Measurements from ENCODE around the gene HIBCH. TPM values are rescaled to one million over a fixed set of nuclear protein-coding genes. Genes with fewer than 3 reads are reported as not detected.

The HIBCH gene
- total and polyA plus RNA-seq, 2 of the 4 experiments (the other 2 are of a cell fraction) = 8.8 to 11.9 TPM

DNA sequence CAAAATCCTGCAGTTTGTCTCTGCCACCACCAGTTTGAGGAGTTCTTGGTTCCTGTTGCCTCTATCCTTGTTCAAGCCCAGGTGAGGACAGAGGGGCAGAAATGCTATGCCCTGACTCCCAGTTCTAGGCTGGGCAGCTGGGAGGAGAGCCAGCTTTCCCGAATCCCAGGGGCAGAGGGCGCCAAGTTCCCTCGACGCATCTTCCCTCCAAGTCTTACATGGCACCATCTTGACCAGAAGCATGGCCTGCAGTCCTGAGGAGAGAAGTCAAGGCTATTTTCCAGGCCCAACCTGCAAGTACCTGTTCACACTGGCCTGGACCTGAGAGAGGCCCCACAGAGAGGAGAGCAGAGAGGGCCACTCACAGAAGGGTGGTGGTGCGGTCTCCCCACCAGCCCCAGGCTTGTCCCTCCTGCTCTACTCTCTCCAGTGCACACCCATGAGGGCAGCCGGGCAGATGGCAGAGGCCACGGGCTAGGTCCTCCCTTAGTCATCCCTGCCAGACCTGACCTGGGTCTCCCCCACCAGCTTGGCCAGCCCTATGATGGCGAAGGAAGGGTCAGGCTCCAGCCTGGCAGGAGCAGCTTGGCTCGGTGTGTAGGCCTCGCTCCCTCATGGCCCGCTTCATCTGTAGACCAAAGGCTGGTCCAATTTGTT, 141.4 kb downstream of the HIBCH start:
- CTCF ChIA-PET = interaction anchor here (0.9 kb wide), 1 partner anchor 18 kb away, joined by 3 read pairs; no protein-coding TSS in a partner anchor
- in situ Hi-C loops (cut with MboI; ENCODE audit: low sequenced_read_pairs) = no loop called here
- 57% methylated on average over 2 of the region's 11 CpGs; no CpG with 5 or more reads in 1 of the 2 experiments for WGBS, 2 experiments (ENCODE audit: extremely low coverage in 2 of 2, insufficient read length in 1 of 2)

More for the DNA sequence above, 141.4 kb downstream of the HIBCH start:
- ATAC-seq (ENCODE audit: low read depth) (no peak), DNase-seq (no peak)
- TF ChIP-seq MXI1 (IDR thresholded peaks at IDR 0.05; ENCODE audit: borderline replicate concordance, low read depth, low read length) = no peak
- TF ChIP-seq, protein P1, sequence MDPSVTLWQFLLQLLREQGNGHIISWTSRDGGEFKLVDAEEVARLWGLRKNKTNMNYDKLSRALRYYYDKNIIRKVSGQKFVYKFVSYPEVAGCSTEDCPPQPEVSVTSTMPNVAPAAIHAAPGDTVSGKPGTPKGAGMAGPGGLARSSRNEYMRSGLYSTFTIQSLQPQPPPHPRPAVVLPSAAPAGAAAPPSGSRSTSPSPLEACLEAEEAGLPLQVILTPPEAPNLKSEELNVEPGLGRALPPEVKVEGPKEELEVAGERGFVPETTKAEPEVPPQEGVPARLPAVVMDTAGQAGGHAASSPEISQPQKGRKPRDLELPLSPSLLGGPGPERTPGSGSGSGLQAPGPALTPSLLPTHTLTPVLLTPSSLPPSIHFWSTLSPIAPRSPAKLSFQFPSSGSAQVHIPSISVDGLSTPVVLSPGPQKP (IDR thresholded peaks at IDR 0.05; ENCODE audit: borderline replicate concordance, low read depth, low read length) = no peak
- TF ChIP-seq CHD1 (IDR thresholded peaks at IDR 0.05; ENCODE audit: low read depth, low read length) = no peak
- TF ChIP-seq, protein P2, sequence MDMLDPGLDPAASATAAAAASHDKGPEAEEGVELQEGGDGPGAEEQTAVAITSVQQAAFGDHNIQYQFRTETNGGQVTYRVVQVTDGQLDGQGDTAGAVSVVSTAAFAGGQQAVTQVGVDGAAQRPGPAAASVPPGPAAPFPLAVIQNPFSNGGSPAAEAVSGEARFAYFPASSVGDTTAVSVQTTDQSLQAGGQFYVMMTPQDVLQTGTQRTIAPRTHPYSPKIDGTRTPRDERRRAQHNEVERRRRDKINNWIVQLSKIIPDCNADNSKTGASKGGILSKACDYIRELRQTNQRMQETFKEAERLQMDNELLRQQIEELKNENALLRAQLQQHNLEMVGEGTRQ (IDR thresholded peaks at IDR 0.05; ENCODE audit: low read depth, low read length) = no peak
- no peak for TF ChIP-seq MAFK (IDR thresholded peaks at IDR 0.05; ENCODE audit: low read depth, low read length)
- no peak for TF ChIP-seq CEBPB (IDR thresholded peaks at IDR 0.05; ENCODE audit: low read depth, low read length)
- no peak for TF ChIP-seq FOS (IDR thresholded peaks at IDR 0.05; ENCODE audit: low read depth, low read length)
- TF ChIP-seq, protein P3, sequence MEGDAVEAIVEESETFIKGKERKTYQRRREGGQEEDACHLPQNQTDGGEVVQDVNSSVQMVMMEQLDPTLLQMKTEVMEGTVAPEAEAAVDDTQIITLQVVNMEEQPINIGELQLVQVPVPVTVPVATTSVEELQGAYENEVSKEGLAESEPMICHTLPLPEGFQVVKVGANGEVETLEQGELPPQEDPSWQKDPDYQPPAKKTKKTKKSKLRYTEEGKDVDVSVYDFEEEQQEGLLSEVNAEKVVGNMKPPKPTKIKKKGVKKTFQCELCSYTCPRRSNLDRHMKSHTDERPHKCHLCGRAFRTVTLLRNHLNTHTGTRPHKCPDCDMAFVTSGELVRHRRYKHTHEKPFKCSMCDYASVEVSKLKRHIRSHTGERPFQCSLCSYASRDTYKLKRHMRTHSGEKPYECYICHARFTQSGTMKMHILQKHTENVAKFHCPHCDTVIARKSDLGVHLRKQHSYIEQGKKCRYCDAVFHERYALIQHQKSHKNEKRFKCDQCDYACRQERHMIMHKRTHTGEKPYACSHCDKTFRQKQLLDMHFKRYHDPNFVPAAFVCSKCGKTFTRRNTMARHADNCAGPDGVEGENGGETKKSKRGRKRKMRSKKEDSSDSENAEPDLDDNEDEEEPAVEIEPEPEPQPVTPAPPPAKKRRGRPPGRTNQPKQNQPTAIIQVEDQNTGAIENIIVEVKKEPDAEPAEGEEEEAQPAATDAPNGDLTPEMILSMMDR (conservative IDR thresholded peaks at IDR 0.05; ENCODE audit: low read depth, low read length) = no peak
- no peak for TF ChIP-seq SMC3 (IDR thresholded peaks at IDR 0.05; ENCODE audit: low read depth, low read length)
- TF ChIP-seq RCOR1 (IDR thresholded peaks at IDR 0.05; ENCODE audit: insufficient replicate concordance, low read length) = no peak
- no peak for TF ChIP-seq RAD21 (IDR thresholded peaks at IDR 0.05; ENCODE audit: low read length)
- no peak for TF ChIP-seq MAZ (IDR thresholded peaks at IDR 0.05; ENCODE audit: borderline replicate concordance, low read depth, low read length)
- Histone ChIP-seq H2BK20ac (ENCODE audit: low read depth, low read length) (no peak overlapping the region), H2AK9ac (replicated peaks; ENCODE audit: low read depth, low read length, poor library complexity) (no peak overlapping the region), H3K4ac (ENCODE audit: low read depth, low read length) (no peak overlapping the region), H3K9ac (ENCODE audit: low read depth, low read length) (no peak overlapping the region), H3K79me1 (ENCODE audit: low read depth in 1 of 2, low read length in 2 of 2) (no peaks in the 10 kb centered on the region), H4K91ac (ENCODE audit: insufficient read depth, low read depth, low read length) (no peak overlapping the region), H3K4me3 (ENCODE audit: insufficient read depth, low read depth, low read length) (no peak overlapping the region), H3K9me3 (ENCODE audit: control insufficient read depth, insufficient read depth, low read length) (peaks cover 2% of the 10 kb centered on the region; the same call in 1 of the 2 replicates), H3K14ac (replicated peaks; ENCODE audit: low read depth, low read length) (no peak overlapping the region), H4K5ac (ENCODE audit: low read depth, low read length) (no peak overlapping the region), H3K27ac (ENCODE audit: insufficient read depth, low read length) (no peak overlapping the region), H4K20me1 (ENCODE audit: insufficient read depth, low read length) (no peaks in the 10 kb centered on the region), H3K23ac (ENCODE audit: low read depth, low read length) (no peak overlapping the region), H3K18ac (ENCODE audit: low read depth, low read length) (no peak overlapping the region), H2AFZ (replicated peaks; ENCODE audit: low read length, poor library complexity) (no peak overlapping the region), H3K36me3 (ENCODE audit: control insufficient read depth, insufficient read depth, low read length) (no peaks in the 10 kb centered on the region), H2BK120ac (ENCODE audit: low read depth, low read length) (no peak overlapping the region), H2BK5ac (ENCODE audit: low read depth, low read length, poor library complexity, severe bottlenecking) (no peak overlapping the region), H3K4me2 (ENCODE audit: low read depth, low read length) (no peak overlapping the region), H3K9me1 (ENCODE audit: insufficient read depth, low read length) (no peaks in the 10 kb centered on the region), H3K4me1 (ENCODE audit: control insufficient read depth, insufficient read depth, low read length) (no peaks in the 10 kb centered on the region), H4K8ac (ENCODE audit: low read depth in 2 of 2, low read length in 2 of 2) (no peak overlapping the region), H2AK5ac (ENCODE audit: low read depth, low read length) (no peak overlapping the region), H3K56ac (ENCODE audit: extremely low read depth, insufficient read depth, low read length) (no peak overlapping the region), H2BK15ac (ENCODE audit: low read depth, low read length) (no peak overlapping the region), H3K27me3 (ENCODE audit: control insufficient read depth, insufficient read depth, low read length) (no peaks in the 10 kb centered on the region; the same call in 1 of the 2 replicates)
- POLR2A ChIA-PET (ENCODE audit: unreplicated experiment) = no interaction called here
- BruUV-seq (replicated peaks) = no TSS peak
- intact Hi-C loops (cut with micrococcal nuclease) = no loop called here
- dilution Hi-C loops (cut with HindIII; ENCODE audit: low sequenced_read_pairs, unreplicated experiment) = no loop called here
